Panc1 (cell line): Measurements from ENCODE around the gene JSRP1. TPM values are rescaled to one million over a fixed set of nuclear protein-coding genes. Genes with fewer than 3 reads are reported as not detected.

Experiments used
- ATAC-seq: fragments of 200-7000 bp; cut with Tn5 transposase; 2 replicates; pipeline ENCODE4 v1.9.1; 2020; ENCODE audit warnings: mild to moderate bottlenecking, moderate library complexity
- BruUV-seq: library from RNA; stranded (reverse); fragments of 400-500 nt; replicated peaks from 2 replicates; lab custom pipeline; 2021; lab: Mats Ljungman, UMichigan
- CTCF ChIA-PET: fragments of 300-600 bp; sonication (Branson Sonifier 250); formaldehyde crosslinking; loops from one replicate; lab custom pipeline; 2022; ENCODE audit warnings: antibody characterized with exemption; lab: Charles Lee
- POLR2A ChIA-PET: fragments of 300-600 bp; sonication (Branson Sonifier 250); formaldehyde crosslinking; loops from one replicate; lab custom pipeline; 2022; ENCODE audit warnings: antibody characterized with exemption; lab: Charles Lee
- DNase-seq: peaks from one replicate; pipeline ENCODE4 v3.0.0-alpha.2; 2010; ENCODE audit warnings: low read depth, low spot score
- H3K27ac ChIP-seq: 2 replicates; pipeline ENCODE4 v1.5.1; 2011; ENCODE audit warnings: mild to moderate bottlenecking, low read length, inconsistent platforms
- H3K27me3 ChIP-seq: fragments of 200-500 bp; sonication (Bioruptor generic); 2 replicates; pipeline ENCODE4 v1.6.0; 2014; ENCODE audit warnings: low read length, inconsistent platforms; ENCODE audit not compliant: control insufficient read depth, insufficient read depth
- H3K36me3 ChIP-seq: fragments of 200-500 bp; sonication (Bioruptor generic); 2 replicates; pipeline ENCODE4 v1.5.1; 2014; ENCODE audit warnings: inconsistent platforms, mild to moderate bottlenecking, low read length, moderate library complexity; ENCODE audit not compliant: control insufficient read depth, insufficient read depth
- H3K4me1 ChIP-seq: 2 replicates; pipeline ENCODE4 v1.5.1; 2011; ENCODE audit warnings: inconsistent platforms, mild to moderate bottlenecking, low read length, moderate library complexity; ENCODE audit not compliant: control insufficient read depth, insufficient read depth
- H3K4me3 ChIP-seq, 2 experiments: 2 replicates each; pipeline ENCODE4 v1.5.1; 2011 to 2012; ENCODE audit warnings: low read depth in 2 of 2, low read length in 2 of 2, mild to moderate bottlenecking in 2 of 2, inconsistent platforms in 1 of 2, moderate library complexity in 1 of 2
- H3K9me3 ChIP-seq: fragments of 200-500 bp; sonication (Bioruptor generic); 2 replicates; pipeline ENCODE4 v1.5.1; 2014; ENCODE audit warnings: low read depth, mild to moderate bottlenecking, inconsistent platforms, low read length, moderate library complexity; ENCODE audit not compliant: control insufficient read depth, insufficient read depth
- POLR2AphosphoS5 ChIP-seq: IDR thresholded peaks from 2 replicates; pipeline ENCODE4 v1.6.1; 2012; ENCODE audit warnings: mild to moderate bottlenecking, low read depth, low read length, moderate library complexity
- SIN3A ChIP-seq: IDR thresholded peaks from 2 replicates; pipeline ENCODE4 v1.6.1; 2012; ENCODE audit warnings: low read depth, mild to moderate bottlenecking, low read length, moderate library complexity, borderline replicate concordance; ENCODE audit not compliant: insufficient read depth
- TCF7L2 ChIP-seq: IDR thresholded peaks from 2 replicates; pipeline ENCODE4 v1.6.1; 2011; ENCODE audit warnings: mild to moderate bottlenecking, low read depth, low read length, inconsistent platforms
- in situ Hi-C: cut with HindIII; loops from 2 replicates; pipeline ENCODE4 v1.10.0; 2016; ENCODE audit warnings: low sequenced_read_pairs, low pct_unique_long_range_greater_than_20kb
- intact Hi-C: fragments of 100-400 bp; cut with micrococcal nuclease; formaldehyde crosslinking; loops from one replicate; pipeline ENCODE4 v1.10.0; 2022; ENCODE audit not compliant: unreplicated experiment
- total RNA-seq: library from RNA; stranded (reverse); gene quantifications from one replicate; pipeline ENCODE4 v1.2.1, GENCODE V29; 2021; ENCODE audit not compliant: unreplicated experiment
- TF ChIP-seq, protein P1 (sequence below): fragments of 450-650 bp; IDR thresholded peaks from 2 replicates; pipeline ENCODE4 v1.5.1; 2017; ENCODE audit warnings: mild to moderate bottlenecking
- TF ChIP-seq, protein P2 (sequence below), 2 experiments: IDR thresholded peaks; 2 replicates each; pipeline ENCODE4 v1.6.1; 2011 to 2012; ENCODE audit warnings: low read depth in 2 of 2, control low read depth in 1 of 2, low read length in 1 of 2, mild to moderate bottlenecking in 1 of 2, moderate library complexity in 1 of 2; ENCODE audit not compliant: insufficient read depth in 1 of 2

Gene JSRP1
- total RNA-seq, 1 experiment from 2014 or later: 0.51 TPM

DNA sequence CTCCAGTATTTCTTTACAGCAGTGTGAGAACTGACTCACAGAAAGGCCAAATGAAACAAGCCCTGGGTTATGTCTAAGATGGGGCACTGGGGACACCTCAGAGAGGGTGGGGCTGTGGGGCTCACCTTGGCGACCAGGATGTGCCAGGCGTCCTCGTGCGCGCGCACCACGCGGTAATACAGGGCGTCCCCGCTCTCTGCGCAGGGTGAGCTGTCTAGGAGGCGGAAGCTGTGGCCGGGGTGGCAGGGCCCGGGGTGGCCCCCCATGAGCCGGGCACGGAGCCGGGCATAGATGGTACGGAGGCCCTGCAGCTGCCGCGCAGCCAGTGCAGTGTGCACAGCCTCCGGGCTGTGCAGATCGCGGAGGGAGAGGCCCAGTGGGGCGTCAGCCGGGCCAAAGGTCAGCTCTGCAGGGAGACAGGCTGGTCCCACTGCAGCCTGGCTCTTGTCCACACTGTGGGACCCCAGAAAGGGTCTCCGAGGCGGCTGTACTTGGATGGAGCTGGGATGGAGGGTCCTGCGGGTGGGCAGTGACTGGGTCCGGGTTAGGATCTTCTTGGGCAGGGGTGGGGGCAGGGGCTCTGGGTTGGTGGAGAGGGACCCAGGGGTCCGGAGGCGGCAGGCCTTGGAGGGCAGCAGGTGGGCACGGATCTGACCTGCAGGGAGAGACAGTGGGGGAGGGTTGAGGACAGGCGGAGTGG, 22.4 kb upstream of the JSRP1 start:
- in situ Hi-C loops: no loop called here
- POLR2A ChIA-PET: no interaction called here
- ATAC-seq: no peak

DNA sequence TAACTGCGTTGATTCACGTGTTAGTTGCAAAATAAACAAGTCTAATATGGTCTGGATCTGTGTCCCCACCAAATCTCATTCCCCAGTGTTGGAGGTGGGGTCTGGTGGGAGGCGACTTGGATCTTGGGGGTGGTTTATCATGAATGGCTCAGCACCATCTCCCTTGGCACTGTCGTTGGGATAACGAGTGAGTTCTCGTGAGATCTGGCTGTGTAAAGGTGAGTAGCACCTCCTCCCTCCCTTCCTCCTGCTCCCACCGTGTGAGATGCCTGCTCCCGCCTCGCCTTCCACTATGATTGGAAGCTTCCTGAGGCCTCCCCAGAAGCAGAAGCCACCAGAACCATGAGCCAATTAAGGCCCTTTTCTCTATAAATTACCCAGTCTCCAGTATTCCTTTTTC, 20.9 kb upstream of the JSRP1 start:
- ChIA-PET CTCF (interaction anchor here (0.6 kb wide), 1 partner anchor 112 kb away, joined by 6 read pairs; no protein-coding TSS in a partner anchor), POLR2A (no interaction called here)
- ATAC-seq: no peak
- intact Hi-C loops: no loop called here
- in situ Hi-C loops: no loop called here
- Histone ChIP-seq H3K4me1 (peaks cover 4% of the 10 kb centered on the region; the same call in 1 of the 2 replicates), H3K9me3 (no peaks in the 10 kb centered on the region), H3K4me3 (no peak overlapping the region), H3K27ac (no peak overlapping the region), H3K27me3 (no peaks in the 10 kb centered on the region), H3K36me3 (no peaks in the 10 kb centered on the region)
- TF ChIP-seq TCF7L2: no peak
- TF ChIP-seq, protein P1, sequence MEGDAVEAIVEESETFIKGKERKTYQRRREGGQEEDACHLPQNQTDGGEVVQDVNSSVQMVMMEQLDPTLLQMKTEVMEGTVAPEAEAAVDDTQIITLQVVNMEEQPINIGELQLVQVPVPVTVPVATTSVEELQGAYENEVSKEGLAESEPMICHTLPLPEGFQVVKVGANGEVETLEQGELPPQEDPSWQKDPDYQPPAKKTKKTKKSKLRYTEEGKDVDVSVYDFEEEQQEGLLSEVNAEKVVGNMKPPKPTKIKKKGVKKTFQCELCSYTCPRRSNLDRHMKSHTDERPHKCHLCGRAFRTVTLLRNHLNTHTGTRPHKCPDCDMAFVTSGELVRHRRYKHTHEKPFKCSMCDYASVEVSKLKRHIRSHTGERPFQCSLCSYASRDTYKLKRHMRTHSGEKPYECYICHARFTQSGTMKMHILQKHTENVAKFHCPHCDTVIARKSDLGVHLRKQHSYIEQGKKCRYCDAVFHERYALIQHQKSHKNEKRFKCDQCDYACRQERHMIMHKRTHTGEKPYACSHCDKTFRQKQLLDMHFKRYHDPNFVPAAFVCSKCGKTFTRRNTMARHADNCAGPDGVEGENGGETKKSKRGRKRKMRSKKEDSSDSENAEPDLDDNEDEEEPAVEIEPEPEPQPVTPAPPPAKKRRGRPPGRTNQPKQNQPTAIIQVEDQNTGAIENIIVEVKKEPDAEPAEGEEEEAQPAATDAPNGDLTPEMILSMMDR: no peak
- no peak for TF ChIP-seq SIN3A
- TF ChIP-seq, protein P2, sequence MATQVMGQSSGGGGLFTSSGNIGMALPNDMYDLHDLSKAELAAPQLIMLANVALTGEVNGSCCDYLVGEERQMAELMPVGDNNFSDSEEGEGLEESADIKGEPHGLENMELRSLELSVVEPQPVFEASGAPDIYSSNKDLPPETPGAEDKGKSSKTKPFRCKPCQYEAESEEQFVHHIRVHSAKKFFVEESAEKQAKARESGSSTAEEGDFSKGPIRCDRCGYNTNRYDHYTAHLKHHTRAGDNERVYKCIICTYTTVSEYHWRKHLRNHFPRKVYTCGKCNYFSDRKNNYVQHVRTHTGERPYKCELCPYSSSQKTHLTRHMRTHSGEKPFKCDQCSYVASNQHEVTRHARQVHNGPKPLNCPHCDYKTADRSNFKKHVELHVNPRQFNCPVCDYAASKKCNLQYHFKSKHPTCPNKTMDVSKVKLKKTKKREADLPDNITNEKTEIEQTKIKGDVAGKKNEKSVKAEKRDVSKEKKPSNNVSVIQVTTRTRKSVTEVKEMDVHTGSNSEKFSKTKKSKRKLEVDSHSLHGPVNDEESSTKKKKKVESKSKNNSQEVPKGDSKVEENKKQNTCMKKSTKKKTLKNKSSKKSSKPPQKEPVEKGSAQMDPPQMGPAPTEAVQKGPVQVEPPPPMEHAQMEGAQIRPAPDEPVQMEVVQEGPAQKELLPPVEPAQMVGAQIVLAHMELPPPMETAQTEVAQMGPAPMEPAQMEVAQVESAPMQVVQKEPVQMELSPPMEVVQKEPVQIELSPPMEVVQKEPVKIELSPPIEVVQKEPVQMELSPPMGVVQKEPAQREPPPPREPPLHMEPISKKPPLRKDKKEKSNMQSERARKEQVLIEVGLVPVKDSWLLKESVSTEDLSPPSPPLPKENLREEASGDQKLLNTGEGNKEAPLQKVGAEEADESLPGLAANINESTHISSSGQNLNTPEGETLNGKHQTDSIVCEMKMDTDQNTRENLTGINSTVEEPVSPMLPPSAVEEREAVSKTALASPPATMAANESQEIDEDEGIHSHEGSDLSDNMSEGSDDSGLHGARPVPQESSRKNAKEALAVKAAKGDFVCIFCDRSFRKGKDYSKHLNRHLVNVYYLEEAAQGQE (IDR thresholded peaks at IDR 0.05; ENCODE audit: insufficient read depth in 1 of 2, low read depth in 2 of 2, low read length in 1 of 2): no peak
- no peak for TF ChIP-seq POLR2AphosphoS5
- DNase-seq: no peak
- BruUV-seq: TSS peak; percentile 56

More for the DNA sequence above, 22.4 kb upstream of the JSRP1 start:
- H3K4me3 ChIP-seq: no peak overlapping the region
- H3K36me3 ChIP-seq: no peaks in the 10 kb centered on the region
- H3K27ac ChIP-seq: no peak overlapping the region
- CTCF ChIA-PET: no interaction called here
- DNase-seq: no peak
- no TSS peak for BruUV-seq
- H3K27me3 ChIP-seq: no peaks in the 10 kb centered on the region
- H3K4me1 ChIP-seq: peaks cover 4% of the 10 kb centered on the region; the same call in 1 of the 2 replicates
- H3K9me3 ChIP-seq: no peaks in the 10 kb centered on the region
- intact Hi-C loops: no loop called here
- no peak for TF ChIP-seq SIN3A
- TF ChIP-seq, protein P1: no peak
- TF ChIP-seq TCF7L2: no peak
- TF ChIP-seq, protein P2 (IDR thresholded peaks at IDR 0.05; ENCODE audit: insufficient read depth in 1 of 2, low read depth in 2 of 2, low read length in 1 of 2): no peak
- TF ChIP-seq POLR2AphosphoS5: no peak
